Suprapubic skin (tissue), 3 donors: ENCODE measurements around the gene HIKESHI.

ENCODE experiments used
- CTCF ChIP-seq, 2 donors: fragments of 200-600 bp in 1 of 2; fragments of 450-650 bp in 1 of 2; sonication (generic) in 1 of 2; IDR thresholded peaks; one replicate each; pipeline ENCODE4 v1.5.1; 2016 to 2019; ENCODE audit warnings: antibody characterized with exemption in 2 of 2, mild to moderate bottlenecking in 1 of 2, moderate library complexity in 1 of 2
- EP300 ChIP-seq: sonication (generic); formaldehyde crosslinking; IDR thresholded peaks from one replicate; pipeline ENCODE4 v1.6.1; 2017; ENCODE audit warnings: antibody characterized with exemption
- POLR2A ChIP-seq, 2 donors: fragments of 450-650 bp; IDR thresholded peaks; one replicate each; pipeline ENCODE4 v1.6.1; 2017; ENCODE audit warnings: antibody characterized with exemption in 2 of 2, mild to moderate bottlenecking in 2 of 2, moderate library complexity in 2 of 2

GRCh38 chr11:86360775-86361395, 58.8 kb downstream of the HIKESHI start:
- TF ChIP-seq EP300 (no peak), CTCF (IDR thresholded peaks at IDR 0.05) (no peak), POLR2A (IDR thresholded peaks at IDR 0.05) (no peak)
